ENCODE data around the gene PLSCR2. TPM values are rescaled to one million over a fixed set of nuclear protein-coding genes. Genes with fewer than 3 reads are reported as not detected.

Gene PLSCR2
- total RNA-seq, 1 donor from 2014 or later = not detected

- H3K4me3 ChIP-seq (ENCODE audit: low read depth, low read length) = no peak overlapping the region
- no peak for TF ChIP-seq CTCF (conservative IDR thresholded peaks at IDR 0.05; ENCODE audit: low read depth, low read length)
- no peak for DNase-seq (ENCODE audit: low read depth)
These were observed 4.4 kb upstream of the PLSCR2 start for GRCh38 chr3:146473726-146474125.

GRCh38 chr3:146472611-146473010 is 3.2 kb upstream of the PLSCR2 start:
- no peak for DNase-seq (ENCODE audit: low read depth)
- no peak overlapping the region for H3K4me3 ChIP-seq (ENCODE audit: low read depth, low read length)
- TF ChIP-seq CTCF (conservative IDR thresholded peaks at IDR 0.05; ENCODE audit: low read depth, low read length) = no peak

- no peak for TF ChIP-seq CTCF (conservative IDR thresholded peaks at IDR 0.05; ENCODE audit: low read depth, low read length)
- DNase-seq (ENCODE audit: low read depth) = no peak
These were observed 1.7 kb upstream of the PLSCR2 start for GRCh38 chr3:146471012-146471411.

GRCh38 chr3:146470425-146470990 is 1.1 kb upstream of the PLSCR2 start:
- no peak for DNase-seq (ENCODE audit: low read depth)
- TF ChIP-seq CTCF (conservative IDR thresholded peaks at IDR 0.05; ENCODE audit: low read depth, low read length) = no peak
- H3K4me3 ChIP-seq (ENCODE audit: low read depth, low read length) = no peak overlapping the region

More at GRCh38 chr3:146471012-146471411, 1.7 kb upstream of the PLSCR2 start:
- H3K4me3 ChIP-seq (ENCODE audit: low read depth, low read length) = no peak overlapping the region

- TF ChIP-seq CTCF (conservative IDR thresholded peaks at IDR 0.05; ENCODE audit: low read depth, low read length) = no peak
- DNase-seq (ENCODE audit: low read depth) = no peak
- H3K4me3 ChIP-seq (ENCODE audit: low read depth, low read length) = peak overlapping the region; percentile 64
These were observed 651 bp downstream of the PLSCR2 start for GRCh38 chr3:146468671-146469149.

- H3K4me3 ChIP-seq (ENCODE audit: low read depth, low read length) = no peak overlapping the region
- TF ChIP-seq CTCF (conservative IDR thresholded peaks at IDR 0.05; ENCODE audit: low read depth, low read length) = no peak
- no peak for DNase-seq (ENCODE audit: low read depth)
These were observed 1.1 kb downstream of the PLSCR2 start for GRCh38 chr3:146468234-146468633.

GRCh38 chr3:146466604-146467003 is 2.8 kb downstream of the PLSCR2 start:
- no peak overlapping the region for H3K4me3 ChIP-seq (ENCODE audit: low read depth, low read length)
- no peak for DNase-seq (ENCODE audit: low read depth)
- no peak for TF ChIP-seq CTCF (conservative IDR thresholded peaks at IDR 0.05; ENCODE audit: low read depth, low read length)
